Loucy (cell line): ENCODE data around the gene PSD2.

Experiments
- CTCF ChIP-seq: fragments of 200-600 bp; sonication (generic); conservative IDR thresholded peaks from 2 replicates; pipeline ENCODE4 v1.5.1; 2014; ENCODE audit warnings: mild to moderate bottlenecking, antibody characterized with exemption, low read length
- EZH2phosphoT487 ChIP-seq: fragments of 200-600 bp; IDR thresholded peaks from 2 replicates; pipeline ENCODE4 v1.6.1; 2018; ENCODE audit warnings: antibody characterized with exemption, mild to moderate bottlenecking, moderate library complexity, borderline replicate concordance

- TF ChIP-seq CTCF (no peak), EZH2phosphoT487 (no peak)
Measured at GRCh38 chr5:139882961-139883539, 87.4 kb downstream of the PSD2 start.
